ENCODE measurements around the gene NDUFA11.

- TF ChIP-seq CTCF (IDR thresholded peaks at IDR 0.05; ENCODE audit: insufficient read depth, low read length, poor library complexity, severe bottlenecking) (no peak), EZH2phosphoT487 (conservative IDR thresholded peaks at IDR 0.05; ENCODE audit: low read length) (no peak)
Measured at GRCh38 chr19:5864725-5865486, 38.7 kb downstream of the NDUFA11 start.

All from SU-DHL-6 (cell line).